LNCaP clone FGC (cell line): ENCODE data around the gene KRT14.

Source experiments
- DNase-seq: peaks from one replicate; pipeline ENCODE4 v3.0.0-alpha.2; 2011; ENCODE audit warnings: low read depth
- H3K4me3 ChIP-seq: 2 replicates; pipeline ENCODE4 v1.5.1; 2011; ENCODE audit warnings: mild to moderate bottlenecking, low read depth, low read length, control low read depth
- TF ChIP-seq, protein P1 (sequence below): IDR thresholded peaks from 2 replicates; pipeline ENCODE4 v1.5.1; 2012; ENCODE audit warnings: mild to moderate bottlenecking; ENCODE audit not compliant: control insufficient read depth, insufficient read depth; ENCODE audit errors: extremely low read depth

Gene KRT14

DNA sequence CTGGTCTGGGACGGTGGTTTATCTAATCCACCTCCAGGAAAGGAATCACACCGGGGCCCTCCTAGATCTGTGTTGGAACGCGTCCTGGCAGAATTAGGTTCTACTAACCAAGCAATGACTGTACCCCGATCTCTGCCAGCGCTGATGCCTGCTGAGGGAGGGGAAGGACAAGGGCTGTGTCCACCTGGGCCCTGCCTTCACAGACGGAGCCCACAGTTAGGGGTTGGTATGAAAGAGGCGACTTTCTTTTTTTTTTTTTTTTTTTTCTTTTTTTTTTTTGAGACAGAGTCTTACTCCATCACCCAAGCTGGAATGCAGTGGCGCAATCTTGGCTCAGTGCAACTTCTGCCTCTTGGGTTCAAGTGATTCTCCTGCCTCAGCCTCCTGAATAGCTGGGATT is 48.7 kb downstream of the KRT14 start:
- DNase-seq: no peak

DNA sequence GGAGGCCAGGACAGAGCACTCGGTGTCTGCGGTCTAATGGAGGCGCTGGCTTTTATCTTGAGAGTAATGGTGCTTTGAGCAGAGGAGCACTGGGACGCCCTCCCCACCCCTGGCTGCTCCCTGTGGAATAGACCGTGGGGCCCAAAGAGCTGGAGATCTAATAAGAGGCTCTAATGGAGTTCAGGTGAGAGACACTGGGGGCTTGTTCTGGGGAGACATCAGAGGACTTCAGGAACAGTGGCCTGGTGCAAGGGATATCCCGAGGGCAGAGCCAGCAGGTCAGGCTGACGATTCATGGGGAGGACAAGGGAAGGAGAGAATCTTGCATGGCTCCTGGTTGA is 49.1 kb downstream of the KRT14 start:
- no peak for DNase-seq
- no peak overlapping the region for H3K4me3 ChIP-seq
- TF ChIP-seq, protein P1, sequence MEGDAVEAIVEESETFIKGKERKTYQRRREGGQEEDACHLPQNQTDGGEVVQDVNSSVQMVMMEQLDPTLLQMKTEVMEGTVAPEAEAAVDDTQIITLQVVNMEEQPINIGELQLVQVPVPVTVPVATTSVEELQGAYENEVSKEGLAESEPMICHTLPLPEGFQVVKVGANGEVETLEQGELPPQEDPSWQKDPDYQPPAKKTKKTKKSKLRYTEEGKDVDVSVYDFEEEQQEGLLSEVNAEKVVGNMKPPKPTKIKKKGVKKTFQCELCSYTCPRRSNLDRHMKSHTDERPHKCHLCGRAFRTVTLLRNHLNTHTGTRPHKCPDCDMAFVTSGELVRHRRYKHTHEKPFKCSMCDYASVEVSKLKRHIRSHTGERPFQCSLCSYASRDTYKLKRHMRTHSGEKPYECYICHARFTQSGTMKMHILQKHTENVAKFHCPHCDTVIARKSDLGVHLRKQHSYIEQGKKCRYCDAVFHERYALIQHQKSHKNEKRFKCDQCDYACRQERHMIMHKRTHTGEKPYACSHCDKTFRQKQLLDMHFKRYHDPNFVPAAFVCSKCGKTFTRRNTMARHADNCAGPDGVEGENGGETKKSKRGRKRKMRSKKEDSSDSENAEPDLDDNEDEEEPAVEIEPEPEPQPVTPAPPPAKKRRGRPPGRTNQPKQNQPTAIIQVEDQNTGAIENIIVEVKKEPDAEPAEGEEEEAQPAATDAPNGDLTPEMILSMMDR: no peak

More for the DNA sequence above, 48.7 kb downstream of the KRT14 start:
- H3K4me3 ChIP-seq: no peak overlapping the region
- TF ChIP-seq, protein P1: no peak

DNA sequence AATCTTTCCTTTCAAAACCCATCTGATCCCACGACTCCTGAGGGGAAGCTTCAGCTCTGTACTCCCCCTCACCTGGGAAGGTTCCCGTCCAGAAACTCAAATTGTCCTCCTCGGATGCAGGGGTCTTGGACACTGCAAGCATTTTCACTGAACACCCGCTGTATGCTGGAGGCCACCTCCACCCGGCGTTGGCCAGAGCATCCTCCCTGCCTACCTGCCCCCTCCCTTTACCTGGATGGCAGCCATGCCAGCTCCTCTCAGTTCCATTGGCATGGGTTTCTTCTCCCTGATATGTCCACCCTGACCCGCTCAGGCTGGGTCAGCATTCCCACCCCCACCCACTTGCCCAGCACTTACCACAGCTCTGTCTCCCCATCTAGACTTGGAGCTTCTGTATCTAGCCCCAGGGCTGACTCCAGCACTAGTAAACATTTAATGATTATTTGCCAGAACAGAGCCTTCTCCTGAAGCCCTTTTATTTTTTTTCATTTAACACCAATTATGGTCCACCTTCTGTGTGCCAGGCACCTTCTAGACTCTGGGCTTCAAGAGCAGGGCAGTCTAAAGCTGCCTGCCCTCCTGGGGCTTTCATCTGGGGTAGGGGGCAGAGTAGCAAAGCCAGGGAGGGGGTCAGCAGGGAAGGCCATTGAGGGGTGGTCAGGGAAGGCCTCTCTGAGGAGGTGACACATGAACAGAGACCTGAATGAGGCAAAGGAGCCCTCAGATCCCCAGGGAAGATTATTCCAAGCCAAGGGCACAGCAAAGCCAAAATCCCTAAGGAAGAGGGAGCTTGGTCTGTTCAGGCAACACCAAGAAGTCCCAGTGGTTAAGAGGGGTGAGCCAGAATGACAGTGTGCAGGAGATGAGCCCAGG is 49.7 kb downstream of the KRT14 start:
- no peak overlapping the region for H3K4me3 ChIP-seq
- TF ChIP-seq, protein P1: no peak
- no peak for DNase-seq

DNA sequence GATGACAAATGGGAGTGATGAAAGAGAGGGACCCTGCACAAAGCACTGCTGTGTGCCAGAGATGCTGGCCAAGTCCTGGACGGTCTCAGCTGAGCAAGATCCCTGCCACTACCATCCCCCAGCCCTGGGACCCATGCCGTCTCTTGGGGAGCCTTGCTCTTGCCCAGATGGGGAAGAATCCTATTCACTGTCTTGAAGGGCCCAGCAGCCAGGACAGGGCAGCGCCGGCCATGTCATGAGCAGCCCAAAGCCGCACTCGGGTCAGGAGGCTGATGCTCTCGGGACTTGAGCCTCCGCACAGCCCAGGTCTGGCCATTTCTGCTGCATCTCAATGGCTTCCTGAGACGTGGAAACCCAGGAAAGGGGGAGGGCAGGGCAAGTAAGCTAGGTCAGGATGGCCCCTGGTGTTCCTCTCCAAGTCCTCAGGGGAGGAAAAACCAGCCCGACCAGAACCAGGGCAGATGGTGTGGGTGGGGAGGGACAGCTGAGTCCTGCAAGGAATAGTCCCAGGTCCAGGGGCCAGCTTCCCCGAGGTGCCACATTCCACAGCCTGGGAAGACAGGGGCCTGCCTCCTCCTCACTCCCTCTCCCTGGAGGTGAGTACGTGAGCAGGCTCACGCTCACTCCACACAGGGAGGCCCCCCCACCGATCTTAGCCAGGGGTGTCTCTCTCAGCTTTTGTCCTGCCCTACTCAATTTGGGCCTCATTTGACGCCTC is 50.8 kb downstream of the KRT14 start:
- no peak overlapping the region for H3K4me3 ChIP-seq
- TF ChIP-seq, protein P1: no peak
- peak; percentile 52 for DNase-seq

DNA sequence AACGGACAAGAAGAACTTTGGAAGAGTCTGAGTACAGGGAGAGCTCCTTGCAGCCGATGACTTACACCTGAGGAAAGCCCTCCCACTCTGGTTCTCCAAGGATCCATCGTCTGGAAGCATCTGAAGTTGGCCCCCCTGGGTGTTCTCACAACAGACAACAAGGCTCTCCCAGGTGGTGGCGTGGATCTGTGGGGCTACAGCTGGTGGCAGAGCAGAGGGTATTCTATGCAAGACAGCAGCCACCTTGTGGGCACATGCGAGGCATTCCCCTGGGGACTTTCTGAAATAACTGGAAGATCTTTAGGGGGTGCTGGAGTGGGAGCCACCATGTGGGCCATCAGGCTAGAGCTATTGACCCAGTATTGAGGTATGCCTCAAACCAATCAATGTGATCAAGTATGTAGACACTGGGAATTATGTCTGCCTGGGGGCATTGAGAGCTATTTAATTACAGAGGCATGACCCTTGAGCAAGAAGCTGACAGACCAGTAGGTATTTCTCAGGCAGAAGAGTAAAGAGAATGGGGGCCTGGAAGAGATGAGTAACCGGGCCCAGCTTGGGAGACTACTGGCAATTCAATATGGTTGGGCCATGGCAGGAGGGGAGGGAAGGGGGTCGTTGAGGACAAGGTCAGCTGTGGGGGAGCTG is 51.7 kb downstream of the KRT14 start:
- no peak for DNase-seq
- TF ChIP-seq, protein P1: no peak

DNA sequence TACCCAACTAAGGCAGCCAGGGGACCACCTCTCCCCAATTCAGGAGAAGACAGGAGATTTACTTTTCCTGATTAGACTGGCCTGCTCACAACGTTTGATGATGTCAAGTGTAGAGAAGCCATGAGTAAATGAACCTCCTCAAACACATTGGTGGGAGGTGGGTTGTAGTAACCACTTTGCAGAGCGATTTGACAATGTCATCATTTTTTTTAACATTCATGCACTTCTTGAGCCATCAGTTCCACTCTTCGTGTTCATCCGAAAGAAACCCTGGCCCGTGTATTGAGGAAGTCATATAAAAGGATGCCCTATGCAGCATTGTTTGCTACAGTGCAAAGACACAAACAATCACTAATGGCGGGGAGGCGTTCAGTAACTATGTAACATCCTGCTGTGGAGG is 53.1 kb downstream of the KRT14 start:
- TF ChIP-seq, protein P1: no peak
- no peak for DNase-seq
- no peak overlapping the region for H3K4me3 ChIP-seq

More for the DNA sequence above, 51.7 kb downstream of the KRT14 start:
- no peak overlapping the region for H3K4me3 ChIP-seq
